Measurements from ENCODE around the gene TMEM115.
"Not testable (repeated sequence)": the region's sequence is repeated elsewhere in the genome, so short reads cannot be mapped to it uniquely, and the experiment has no call there.

The TMEM115 gene

GRCh38 chr3:50314342-50314741 is 45.0 kb downstream of the TMEM115 start:
- DNase-seq: no peak

- DNase-seq: not testable (repeated sequence)
Observed at GRCh38 chr3:50312041-50312440, 47.3 kb downstream of the TMEM115 start.
